Upper lobe of left lung (tissue), 4 donors: ENCODE data around the gene NSD1.

ENCODE experiments used
- EP300 ChIP-seq, 4 donors: sonication (generic); formaldehyde crosslinking; IDR thresholded peaks; one replicate each; pipeline ENCODE4 v1.5.1; 2017; ENCODE audit warnings: antibody characterized with exemption in 4 of 4, control low read depth in 2 of 4
- POLR2A ChIP-seq, 4 donors: fragments of 450-650 bp; IDR thresholded peaks; one replicate each; pipeline ENCODE4 v1.5.1; 2016 to 2017; ENCODE audit warnings: antibody characterized with exemption in 4 of 4, mild to moderate bottlenecking in 2 of 4
- POLR2AphosphoS5 ChIP-seq, 2 donors: sonication (generic); formaldehyde crosslinking; IDR thresholded peaks; one replicate each; pipeline ENCODE4 v1.5.1; 2017; ENCODE audit warnings: antibody characterized with exemption in 2 of 2
- TF ChIP-seq, protein P1 (sequence below), 6 experiments: fragments of 450-650 bp in 4 of 6; fragments of 200-600 bp in 2 of 6; sonication (generic) in 2 of 6; IDR thresholded peaks; one replicate each; pipeline ENCODE4 v1.5.1; 2016 to 2019; ENCODE audit warnings: antibody characterized with exemption in 6 of 6

DNA sequence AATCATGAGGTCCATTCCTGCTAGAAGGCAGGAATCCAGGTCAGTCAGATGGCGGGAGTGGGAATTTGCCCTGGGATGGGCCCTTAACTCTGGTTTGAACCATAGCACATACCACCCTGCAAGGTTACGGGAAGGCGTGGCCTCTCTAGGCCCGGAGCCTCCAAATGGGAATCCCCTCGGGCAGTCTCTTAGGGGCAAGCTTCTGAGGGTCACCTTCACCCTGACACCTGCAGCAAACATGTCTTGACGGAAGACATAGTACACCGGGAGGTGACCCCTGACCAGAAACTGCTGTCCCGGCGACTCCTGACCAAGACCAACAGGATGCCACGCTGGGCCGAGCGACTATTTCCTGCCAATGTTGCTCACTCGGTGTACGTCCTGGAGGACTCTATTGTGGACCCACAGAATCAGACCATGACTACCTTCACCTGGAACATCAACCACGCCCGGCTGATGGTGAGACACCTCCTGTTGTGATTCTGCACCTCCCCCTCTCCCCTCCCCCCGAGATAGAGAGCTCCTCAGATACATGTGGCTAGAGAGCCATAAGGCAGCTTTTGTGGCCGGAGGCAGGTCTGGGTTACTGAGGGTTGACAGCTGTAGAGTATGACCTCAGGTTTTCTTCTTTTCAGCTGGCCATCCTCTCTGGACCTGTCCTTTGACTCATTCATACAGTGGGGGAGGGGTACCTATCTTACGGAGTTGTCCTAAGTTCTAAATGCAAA is 171.0 kb downstream of the NSD1 start:
- TF ChIP-seq, protein P1, sequence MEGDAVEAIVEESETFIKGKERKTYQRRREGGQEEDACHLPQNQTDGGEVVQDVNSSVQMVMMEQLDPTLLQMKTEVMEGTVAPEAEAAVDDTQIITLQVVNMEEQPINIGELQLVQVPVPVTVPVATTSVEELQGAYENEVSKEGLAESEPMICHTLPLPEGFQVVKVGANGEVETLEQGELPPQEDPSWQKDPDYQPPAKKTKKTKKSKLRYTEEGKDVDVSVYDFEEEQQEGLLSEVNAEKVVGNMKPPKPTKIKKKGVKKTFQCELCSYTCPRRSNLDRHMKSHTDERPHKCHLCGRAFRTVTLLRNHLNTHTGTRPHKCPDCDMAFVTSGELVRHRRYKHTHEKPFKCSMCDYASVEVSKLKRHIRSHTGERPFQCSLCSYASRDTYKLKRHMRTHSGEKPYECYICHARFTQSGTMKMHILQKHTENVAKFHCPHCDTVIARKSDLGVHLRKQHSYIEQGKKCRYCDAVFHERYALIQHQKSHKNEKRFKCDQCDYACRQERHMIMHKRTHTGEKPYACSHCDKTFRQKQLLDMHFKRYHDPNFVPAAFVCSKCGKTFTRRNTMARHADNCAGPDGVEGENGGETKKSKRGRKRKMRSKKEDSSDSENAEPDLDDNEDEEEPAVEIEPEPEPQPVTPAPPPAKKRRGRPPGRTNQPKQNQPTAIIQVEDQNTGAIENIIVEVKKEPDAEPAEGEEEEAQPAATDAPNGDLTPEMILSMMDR (IDR thresholded peaks at IDR 0.05), result no peak
- TF ChIP-seq POLR2AphosphoS5 (IDR thresholded peaks at IDR 0.05) (no peak), EP300 (IDR thresholded peaks at IDR 0.05) (no peak), POLR2A (IDR thresholded peaks at IDR 0.05) (no peak)
